NCI-H524 treated with DMSO at 0.1 percent for 48 hours (cell line): ENCODE data around the gene DHH.
A peak's percentile ranks its signal among the peaks of the same experiment; 100 is the strongest.
"Not testable (repeated sequence)": the region's sequence is repeated elsewhere in the genome, so short reads cannot be mapped to it uniquely, and the experiment has no call there.

Experiments
- DNase-seq: peaks from one replicate; lab custom pipeline; 2025; lab: John Stamatoyannopoulos, UW

DHH gene

DNA sequence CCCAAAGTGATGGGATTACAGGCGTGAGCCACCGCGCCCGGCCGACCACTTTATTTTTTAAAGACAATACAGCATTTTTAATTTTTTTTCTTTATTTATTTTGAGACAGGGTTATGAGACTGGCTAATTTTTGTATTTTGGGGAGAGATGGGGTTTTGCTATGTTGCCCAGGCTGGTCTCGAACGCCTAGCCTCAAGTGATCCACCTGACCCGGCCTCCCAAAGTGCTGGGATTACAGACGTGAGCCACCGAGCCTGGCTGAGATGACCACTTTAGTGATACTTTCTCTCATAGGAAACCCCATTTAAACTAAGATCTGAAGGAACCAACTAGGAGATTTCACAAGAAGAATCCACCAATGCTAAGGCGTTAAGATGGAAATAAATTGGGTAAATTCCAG is 23.6 kb downstream of the DHH start:
- no peak for DNase-seq

DNA sequence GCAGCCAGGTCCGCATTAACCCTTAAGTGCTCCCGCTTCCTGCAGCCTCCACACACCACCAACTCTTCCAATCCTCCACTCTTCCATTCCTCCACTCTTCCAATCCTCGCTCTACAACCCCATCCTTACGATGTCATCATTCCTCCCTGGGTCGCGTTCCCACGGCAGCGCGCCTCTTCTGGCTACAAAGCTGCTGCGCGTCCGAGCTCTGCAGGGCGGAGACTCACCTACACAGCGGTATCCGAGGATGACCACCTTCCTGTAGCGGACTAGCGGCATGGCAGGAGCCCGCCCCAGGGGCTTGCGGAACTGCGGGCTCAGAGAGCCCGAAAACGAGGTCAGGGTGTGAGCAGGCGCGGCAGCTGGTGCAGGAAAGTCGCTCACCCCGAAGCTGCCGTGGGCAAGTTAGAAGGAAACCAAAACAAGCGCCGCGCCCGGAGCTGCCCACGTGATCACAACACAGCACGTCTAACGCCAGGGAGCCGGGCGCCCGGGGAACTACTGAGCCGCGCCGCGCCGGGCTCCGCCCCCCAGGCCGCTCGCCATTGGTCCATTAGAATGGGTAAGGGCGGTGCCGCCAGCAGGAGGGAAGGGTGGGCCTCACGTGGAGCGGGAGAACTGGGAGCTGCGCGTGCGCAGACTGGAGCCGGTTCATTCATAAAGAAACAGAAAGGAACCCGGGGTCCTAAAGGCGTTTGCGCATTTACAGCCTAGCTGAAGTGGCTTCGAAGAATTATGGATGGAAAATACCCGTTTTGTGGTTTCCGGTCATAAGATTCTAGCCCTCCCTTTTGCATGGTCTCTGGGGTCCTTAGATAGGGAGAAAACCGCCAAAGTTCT is 24.9 kb downstream of the DHH start, which contains the start of gene RHEBL1:
TSS of gene RHEBL1 (minus strand) at position 473 of the 840 bp plus-strand sequence. CDS start at position 279, 194 bp downstream.
- DNase-seq = peak; percentile 87

DNA sequence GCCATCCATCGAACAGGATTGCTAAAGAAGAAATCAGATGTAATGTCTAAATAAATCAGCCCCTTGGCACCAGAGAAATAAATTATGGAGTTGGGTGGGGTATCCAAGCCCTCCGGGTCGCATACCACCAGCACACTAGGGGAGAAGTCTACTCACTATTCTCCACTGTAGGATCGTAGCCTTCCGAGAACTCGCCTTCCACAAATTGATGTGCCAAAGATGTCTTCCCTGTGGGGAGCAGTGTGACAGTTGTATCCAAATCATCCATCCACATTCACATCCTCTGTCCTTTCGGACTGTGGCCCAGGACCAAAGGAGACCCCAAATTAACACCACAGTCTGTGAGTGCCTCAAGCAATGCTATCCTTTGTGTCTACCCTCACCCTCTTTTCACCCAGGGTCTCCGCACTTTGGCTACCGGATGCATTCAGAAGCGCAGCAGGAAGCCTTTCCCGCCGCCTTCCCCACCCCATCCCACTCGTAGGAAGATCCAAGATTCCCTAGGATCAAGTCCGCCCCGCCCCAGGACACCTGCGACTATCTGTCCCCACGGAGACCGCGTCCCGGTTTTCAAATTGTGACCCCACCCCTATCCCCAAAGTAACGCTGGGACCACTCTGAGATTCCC is 25.6 kb downstream of the DHH start:
- no peak for DNase-seq

DNA sequence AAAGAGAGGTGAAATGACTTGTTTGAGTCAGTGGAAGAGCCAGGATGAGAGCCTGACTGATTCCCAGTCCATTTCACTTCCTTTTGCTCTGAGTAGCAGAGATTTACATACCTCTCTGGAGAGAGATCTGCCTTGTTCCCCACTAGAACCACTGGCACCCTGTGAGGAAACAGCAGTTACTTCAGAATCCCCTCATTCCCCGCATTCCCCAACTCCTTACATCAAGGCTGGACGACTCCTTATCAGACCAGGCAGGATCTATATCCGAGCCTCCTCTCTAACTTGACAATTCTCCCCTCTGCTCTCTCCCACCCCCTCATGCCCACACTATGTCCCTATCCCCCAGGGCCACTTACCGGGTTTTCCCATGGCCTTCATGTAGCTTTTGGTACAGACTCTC is 28.5 kb downstream of the DHH start:
- no peak for DNase-seq

DNA sequence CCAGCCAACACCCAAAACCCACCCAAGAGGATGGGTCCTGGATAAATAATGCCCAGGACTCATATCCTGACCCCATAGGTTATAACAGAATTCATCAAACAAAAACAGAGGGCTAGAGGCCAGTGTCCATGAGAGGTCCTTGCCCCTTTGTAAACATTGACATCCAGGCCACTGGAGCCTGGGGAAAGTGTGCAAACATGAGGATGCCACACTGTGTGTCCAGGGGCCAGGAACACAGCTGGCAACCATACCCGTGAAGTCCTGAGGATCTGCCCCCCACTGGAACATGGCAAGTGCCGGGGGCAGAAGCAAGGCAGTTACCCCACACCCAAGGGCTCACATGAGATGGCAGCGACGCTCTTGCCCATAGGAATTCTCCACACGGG is 29.8 kb downstream of the DHH start:
- no peak for DNase-seq

DNA sequence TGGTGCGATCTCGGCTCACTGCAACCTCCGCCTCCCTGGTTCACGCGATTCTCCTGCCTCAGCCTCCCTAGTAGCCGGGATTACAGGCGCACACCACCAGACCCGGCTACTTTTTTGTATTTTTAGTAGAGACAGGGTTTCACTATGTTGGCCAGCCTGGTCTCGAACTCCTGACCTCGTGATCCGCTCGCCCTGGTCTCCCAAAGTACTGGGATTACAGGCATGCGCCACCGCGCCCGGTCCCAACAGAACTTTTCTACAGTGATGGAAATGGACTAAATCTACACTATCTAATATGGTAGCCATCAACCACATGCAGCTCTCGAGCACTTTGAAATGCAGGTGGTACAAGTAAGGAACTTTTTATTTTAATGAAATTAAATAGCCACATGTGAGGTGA is 32.7 kb downstream of the DHH start:
- DNase-seq = not testable (repeated sequence)

DNA sequence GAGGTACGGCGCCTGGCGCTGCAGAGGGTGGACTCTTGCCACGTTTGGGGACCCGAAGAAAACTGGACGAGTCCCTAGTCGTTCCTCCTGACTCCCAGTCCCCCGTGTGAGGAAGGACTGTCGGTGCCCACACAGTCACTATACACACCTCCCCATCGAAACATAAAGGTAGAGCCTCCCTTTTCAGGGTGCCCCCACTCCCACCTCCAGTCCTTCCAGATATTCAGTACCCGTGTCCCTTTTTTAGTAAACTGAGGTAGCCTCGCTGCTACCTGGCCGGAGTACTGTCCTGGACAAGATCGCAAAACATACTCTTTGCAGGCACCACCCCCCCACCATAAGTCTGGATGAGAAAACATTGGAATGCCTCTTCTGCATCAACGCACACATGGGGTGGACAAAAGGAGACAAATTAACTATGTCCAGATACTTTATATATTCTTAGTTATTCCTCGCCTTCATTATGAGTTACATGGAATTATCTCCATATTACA is 33.4 kb downstream of the DHH start:
- no peak for DNase-seq

DNA sequence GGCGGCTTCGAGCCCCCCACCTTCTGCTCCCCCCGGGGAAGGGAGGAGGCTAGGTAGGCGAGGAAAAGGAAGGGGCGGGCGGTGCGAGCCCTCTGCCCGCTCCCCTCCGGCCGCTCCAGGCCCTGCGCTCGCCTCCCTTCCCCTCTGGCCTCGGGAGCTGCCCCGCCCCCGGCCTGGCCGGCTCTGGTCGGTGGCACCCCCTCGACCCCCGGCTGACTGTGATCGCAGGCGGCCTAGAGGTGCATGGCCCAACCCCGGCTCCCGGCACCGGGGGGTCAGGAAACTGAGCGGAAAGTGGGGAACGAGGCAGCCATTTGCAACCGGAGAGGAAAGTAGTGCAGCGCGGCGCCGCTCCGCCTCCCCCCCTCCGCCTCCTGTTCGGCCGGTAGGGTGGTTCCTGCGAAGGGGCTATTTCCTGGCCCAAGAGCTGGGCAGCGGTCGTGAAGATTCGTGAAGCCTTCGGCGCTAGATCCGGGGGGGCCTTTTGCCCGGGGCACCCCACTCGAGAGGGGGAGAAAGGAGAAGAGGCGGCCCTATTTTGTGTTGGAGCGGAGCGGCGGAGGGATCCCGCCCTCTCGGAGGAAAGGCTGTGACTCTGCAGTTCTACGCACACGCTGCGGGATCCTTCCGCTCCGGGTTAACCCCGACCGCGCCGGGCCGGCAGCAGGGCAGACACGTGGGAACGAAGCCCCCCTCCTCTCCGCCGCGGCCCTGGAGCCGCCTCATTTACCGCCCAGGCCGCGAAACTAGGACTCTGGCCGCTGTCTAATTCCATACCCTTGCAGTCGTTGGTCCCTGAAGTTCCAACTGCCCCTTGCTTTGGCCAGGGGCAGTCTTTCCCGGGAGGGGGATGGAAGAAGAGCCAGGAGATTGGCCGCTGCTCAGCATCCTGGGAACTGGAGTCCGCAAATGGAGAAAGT is 34.1 kb downstream of the DHH start, which contains the start of gene KMT2D:
TSS of gene KMT2D (minus strand) at position 558 of the 920 bp plus-strand sequence. CDS start 5,470 bp downstream, outside the sequence.
- DNase-seq = peak; percentile 47

DNA sequence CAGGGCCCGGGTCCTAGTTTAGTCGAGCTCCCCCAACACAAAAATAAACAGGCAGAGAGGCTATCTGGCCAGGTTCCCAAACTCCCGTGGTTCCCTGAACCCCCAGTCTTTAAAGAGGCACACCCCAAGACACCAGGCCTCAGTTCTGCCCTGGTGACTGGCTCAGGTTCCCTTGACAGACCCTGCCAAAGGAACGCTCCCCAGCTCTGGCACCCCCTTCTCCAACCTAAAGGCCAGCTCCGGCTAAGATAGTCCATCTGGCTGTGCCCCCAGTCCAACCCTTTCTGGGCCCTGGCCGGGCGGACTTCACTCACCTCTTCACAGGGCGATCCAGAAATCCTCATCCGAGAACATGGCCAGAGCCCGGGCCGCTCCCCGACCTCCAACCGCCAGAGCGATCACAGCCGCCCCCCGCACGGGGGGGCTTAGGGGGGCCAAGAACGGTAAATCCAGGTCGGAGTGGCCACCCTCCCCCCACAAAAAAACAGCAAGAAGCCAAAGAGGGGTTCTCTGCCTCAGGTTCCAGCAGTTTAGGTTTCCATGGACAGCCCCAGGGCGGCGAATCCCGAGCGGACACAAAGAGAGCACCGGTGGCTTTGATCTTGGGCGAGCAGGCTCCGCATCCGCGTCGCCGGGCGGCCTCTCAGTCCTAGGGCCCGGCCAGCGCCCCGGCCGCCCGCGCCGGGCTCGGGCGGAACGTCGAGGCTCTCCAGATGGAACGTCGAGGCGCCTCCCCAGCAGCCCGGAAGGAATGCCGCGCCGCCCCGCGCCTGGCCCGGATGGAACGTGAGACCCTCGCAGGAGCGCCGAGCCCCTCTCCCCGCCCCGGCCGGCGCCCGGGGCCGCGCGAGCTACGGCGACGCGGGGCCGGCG is 35.1 kb downstream of the DHH start:
- no peak for DNase-seq

DNA sequence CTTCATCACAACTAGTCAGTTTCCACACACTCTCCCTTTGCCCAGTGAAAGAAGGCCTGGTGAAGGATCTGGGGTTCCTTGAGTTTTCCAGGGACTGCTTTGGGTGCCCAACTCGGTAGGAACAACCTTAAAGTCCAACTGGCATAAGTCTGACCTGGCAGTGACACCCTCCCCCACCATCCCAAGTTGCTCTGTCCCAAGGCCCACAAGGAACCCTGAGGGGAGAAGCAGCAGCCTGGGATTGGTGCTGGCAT is 35.6 kb downstream of the DHH start:
- DNase-seq = no peak

DNA sequence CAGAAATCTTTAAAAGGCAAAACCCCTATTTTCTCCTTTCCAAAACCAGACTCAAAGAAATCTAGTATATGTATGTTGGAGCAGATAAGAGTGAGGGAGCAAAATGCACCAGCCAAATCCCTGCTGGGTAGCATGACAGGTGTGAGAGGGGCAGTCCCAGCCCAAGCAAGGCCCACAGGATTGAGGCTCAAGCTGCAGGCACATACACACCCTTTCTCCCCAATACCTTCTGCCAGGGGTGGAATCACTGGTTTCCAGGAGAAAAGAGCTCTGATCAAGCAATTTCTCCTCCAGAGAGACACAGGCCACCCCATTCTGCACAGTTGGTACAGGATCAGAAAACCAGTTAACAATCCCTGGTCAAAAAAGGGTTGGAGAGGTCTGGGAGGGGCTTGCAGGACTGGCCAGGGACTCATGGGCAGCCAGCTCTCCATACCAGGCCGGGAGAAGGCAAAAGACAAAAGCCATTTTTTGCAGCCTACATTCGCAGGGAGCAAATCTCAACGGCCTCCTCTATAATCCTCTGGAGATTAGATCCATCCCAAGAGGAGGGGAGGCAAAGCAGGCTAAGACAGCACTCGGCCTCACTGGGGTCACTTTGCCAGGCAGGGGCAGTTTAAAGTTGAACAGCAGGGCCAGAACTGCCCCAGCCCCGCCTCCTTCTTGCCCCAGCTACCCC is 36.1 kb downstream of the DHH start:
- no peak for DNase-seq

DNA sequence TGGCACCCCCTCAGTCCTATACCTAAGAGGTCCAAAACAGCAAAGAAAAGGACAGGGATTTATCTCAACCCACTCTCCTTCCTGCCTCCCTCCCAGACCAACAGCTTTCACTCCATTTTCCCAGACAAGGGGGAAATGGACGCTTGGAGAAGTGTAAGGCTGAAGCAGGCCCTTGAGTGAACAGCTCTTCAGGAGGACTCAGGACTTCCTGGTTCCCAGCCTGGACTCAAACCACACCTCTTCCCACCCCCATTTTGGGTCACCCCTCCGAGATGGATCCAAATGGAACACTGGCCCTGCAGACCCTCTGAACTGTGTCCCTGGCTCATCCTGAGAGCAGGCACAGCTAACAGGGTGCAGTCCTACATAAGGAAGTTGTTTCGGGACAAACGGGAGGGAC is 36.7 kb downstream of the DHH start:
- no peak for DNase-seq

DNA sequence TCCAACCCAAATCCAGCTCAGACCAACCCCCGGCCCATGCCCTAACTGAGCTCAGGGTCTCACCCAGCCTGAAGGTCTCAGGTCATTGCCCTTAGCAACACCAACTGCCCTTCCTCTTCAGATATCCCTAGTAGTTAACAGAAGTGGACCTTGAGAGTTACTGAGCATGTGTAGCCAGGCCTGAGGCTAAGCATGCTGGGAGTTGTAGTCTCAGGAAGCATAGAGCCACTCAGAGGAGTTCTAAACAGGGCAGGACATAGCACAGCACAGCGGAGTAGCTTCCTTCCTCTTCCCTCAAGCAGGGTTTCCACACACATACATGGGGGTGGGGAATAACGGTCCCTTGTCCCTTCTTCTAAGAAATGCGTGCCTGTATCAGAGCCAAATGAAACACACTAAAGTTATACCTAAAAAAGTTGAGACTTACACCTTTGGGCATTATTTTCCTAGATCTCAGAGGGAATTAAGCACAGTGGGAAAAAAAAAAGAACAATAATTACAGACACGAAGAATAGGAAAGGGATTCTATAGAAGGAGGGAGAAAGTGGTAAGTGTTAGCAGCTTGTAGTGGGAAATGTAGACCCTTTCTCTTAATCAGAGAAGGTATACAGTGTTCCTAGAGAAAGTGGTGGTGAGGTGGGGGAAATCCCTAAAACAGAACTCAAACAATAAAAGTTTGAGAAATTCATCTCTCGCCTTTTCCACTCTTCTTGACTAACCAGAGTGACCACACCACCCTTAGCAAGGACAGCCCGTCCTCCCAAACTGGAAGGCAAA is 38.4 kb downstream of the DHH start:
- DNase-seq = no peak

DNA sequence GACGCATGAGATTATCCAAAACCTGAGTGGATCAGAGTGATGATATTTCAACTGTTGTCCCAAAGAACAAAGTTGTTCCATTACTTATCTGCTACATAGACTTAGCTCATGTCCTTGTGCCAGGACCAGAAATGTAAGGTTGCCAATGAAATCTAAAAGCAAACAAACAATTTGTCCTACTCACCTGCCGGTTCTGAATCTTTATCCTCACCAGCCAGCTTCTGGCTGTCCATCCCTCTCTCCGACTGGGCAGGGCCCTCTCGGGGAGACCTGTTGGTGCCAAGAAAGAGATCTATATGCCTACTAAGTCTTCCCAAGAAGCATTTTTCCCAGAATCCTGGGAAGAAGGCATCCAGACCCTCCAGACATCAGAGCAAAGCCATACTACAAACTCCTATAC is 39.5 kb downstream of the DHH start:
- no peak for DNase-seq

DNA sequence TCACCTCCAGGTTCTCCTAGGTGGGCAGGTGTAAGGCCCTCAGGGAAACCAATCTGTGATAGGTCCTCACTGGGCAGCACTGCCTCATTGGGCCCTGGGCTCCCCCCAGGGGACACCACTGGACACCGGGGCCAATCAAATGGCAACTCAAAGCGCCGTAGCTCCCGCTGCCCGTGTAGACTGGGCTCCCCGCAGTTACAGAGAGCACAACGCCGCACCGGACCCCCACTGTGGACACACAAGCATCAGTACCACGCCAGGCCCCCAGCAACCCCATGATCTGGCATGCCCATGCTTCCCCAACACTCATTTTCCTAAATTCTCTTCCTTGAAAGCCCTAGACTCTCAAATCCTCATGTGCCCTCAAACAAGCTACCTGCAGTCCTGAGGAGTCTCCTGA is 40.1 kb downstream of the DHH start:
- no peak for DNase-seq

DNA sequence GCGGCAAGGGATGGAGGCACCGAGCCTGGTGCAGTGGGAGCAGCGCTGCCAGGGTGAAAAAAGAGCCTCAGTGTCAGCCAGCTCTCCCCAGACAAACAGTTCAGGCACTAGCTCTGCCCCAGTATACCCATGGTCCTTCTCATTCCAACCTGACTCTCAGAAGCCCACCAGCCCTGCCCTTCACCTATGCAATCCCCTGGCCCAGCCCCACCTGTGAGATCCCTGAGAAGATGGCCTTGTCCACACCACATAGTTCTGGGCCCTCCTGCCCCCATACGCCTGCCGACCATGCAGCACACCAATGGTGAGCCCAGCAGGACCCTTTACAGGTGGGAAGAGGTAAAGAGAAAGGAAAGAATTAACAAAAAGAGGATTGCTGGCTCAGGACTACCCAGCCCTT is 40.5 kb downstream of the DHH start:
- no peak for DNase-seq

DNA sequence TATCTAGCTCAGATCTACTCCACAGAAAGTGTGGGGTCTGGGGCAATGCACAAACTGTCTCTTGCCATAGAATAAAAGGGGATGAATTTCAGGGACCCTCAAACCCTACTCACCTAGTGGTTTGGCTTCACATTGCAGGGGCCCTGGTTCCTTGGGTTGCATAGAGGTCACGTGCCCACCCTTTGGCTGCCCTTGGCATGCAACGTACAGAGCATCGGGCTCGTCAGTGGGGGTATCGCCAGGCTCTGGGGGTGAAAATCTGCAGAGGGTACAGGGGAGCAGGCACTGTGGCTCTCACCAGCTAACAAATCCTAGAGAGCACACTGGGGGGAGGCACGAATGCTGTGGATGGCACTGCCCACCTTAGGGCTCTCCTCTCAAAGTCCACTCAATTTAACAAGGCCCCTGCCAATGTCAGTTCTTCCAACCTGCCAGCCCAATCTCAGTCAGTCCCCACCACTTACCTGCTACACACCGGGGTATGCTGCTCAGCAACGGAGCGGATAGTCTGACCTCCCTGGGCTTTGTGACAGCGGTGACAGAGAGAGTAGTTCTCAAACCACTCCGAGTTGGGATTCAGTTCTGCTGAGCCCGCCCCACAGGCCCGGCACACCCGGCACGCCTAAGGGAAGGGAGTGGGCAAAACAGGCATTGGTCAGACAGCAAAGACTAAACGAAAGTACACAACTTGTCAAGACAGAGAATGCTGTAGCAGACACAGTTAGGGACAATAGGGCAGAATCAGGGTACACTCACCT is 42.0 kb downstream of the DHH start:
- DNase-seq = no peak

DNA sequence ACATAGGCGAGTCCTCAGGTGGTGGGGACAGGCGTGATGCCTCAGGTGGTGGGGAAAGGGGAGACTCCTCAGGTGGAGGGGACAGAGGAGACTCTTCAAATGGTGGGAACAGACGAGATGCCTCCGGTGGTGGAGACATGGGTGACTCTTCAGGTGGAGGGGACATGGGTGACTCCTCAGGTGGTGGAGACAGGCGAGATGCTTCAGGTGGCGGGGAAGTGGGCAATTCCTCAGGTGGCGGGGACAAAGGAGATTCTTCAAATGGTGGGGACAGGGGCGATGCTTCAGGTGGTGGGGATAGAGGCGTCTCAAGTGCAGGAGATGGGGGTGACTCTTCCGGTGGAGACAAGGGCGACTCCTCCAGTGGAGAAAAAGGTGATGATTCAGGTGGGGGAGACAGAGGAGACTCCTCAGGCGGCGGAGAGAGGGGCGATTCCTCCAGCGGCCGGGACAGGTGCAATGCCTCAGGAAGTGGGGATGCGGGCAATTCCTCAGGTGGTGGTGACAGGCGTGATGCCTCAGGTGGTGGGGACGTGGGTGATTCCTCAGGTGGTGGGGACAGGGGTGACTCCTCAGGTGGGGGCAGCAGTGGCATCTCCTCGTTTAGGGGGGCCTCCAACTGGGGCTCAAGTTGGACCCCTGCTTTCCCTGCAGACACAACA is 42.7 kb downstream of the DHH start:
- no peak for DNase-seq

DNA sequence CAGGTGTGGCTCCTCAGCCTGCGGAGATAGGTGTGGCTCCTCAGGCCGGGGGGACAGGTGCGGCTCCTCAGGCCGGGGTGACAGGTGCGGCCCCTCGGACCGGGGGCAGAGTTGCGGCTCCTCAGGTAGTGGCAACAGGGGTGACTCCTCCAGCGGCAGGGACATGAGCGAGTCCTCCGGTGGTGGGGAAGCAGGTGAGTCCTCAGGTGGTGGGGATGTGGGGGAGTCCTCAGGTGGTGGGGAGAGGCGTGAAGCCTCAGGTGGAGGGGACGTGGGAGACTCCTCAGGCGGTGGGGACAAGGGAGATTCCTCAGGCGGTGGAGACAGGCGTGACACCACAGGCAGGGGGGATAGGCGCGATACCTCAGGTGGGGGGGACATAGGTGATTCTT is 43.2 kb downstream of the DHH start:
- DNase-seq = no peak
